ENCODE results near the gene RPL29.

The RPL29 gene

DNA sequence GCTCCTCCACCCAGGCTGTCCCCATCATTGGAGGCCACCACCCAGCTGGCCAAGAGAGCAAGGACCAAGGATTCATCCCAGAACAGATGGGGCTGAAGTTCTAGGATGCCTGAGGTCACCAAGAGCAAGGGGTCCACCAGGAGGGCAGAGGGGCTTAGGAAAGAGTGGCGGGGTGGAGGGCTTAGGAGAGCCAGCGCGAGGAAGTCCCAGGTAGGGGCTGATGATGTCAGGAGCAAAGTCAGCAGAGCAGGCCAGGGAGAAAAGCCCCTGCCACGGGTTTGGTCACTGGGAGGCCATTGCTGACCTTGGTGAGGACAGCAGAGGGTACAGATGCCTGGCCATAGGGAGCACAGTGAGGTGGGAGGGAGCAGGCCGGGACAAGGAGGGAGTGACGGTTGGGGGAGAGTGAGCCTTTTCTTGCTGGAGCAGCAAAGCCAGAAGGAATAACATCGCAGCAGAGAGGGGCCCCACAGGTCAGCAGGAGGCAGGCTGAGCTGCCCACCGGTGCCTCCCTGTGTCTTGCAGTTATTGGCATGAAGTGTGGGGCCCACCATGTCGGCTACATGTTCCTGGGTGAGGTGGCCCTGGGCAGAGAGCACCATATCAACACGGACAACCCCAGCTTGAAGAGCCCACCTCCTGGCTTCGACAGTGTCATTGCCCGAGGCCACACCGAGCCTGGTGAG lies 48.3 kb downstream of the RPL29 start:
- in situ Hi-C loops (cut with MboI; ENCODE audit: low sequenced_read_pairs): no loop called here

DNA sequence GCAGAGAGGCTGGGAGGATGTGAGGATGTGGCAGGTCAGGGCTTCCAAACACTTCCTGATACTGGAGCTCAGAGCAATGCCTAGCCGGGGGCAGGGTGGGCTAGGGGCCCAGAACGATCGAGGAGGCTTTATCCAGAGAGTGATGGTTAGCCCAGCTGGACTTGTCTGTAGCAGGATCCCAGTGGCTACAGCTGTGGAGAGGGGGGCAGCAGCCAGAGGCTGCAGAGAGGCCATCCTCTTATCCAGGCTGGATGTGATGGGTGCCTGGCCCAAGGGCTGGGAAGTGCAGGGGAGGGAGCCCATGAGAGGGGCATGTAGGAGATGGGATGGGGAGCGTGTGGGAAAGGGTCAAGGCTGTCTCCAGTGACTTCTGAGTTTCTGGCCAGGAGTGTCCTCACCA lies 48.9 kb downstream of the RPL29 start:
- in situ Hi-C loops (cut with MboI; ENCODE audit: low sequenced_read_pairs): no loop called here

DNA sequence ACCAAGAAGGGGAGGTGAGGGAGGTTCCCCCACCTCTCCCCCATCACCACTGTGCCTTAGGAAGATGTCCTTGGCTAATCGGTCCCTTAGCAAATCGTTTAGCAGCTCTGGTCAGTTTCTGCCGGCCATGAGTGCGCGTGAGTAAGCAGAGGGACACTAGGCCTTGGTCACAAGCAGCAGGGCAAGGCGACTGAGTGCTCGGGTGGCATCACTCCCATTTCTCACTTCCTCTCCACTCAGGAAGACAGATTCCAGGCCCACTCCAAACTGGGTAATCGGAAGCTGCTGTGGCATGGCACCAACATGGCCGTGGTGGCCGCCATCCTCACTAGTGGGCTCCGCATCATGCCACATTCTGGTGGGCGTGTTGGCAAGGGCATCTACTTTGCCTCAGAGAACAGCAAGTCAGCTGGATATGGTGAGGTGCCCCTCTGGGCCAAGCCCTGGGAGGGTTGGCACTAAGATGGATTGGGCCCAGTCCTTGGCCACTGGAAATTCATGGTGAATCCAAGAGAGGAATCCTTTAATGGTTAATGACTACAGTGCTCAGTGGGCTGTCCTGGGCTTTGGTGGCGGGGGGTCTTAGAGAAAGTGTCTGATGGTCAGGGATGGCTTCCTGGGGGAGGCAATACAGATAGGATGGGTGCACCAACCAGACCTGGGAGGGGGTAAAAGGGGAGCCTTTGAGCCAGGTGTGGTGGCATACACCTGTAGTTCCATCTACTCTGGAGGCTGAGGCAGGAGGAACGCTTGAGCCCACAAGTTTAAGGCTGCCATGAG lies 49.6 kb downstream of the RPL29 start:
- in situ Hi-C loops (cut with MboI; ENCODE audit: low sequenced_read_pairs): no loop called here

DNA sequence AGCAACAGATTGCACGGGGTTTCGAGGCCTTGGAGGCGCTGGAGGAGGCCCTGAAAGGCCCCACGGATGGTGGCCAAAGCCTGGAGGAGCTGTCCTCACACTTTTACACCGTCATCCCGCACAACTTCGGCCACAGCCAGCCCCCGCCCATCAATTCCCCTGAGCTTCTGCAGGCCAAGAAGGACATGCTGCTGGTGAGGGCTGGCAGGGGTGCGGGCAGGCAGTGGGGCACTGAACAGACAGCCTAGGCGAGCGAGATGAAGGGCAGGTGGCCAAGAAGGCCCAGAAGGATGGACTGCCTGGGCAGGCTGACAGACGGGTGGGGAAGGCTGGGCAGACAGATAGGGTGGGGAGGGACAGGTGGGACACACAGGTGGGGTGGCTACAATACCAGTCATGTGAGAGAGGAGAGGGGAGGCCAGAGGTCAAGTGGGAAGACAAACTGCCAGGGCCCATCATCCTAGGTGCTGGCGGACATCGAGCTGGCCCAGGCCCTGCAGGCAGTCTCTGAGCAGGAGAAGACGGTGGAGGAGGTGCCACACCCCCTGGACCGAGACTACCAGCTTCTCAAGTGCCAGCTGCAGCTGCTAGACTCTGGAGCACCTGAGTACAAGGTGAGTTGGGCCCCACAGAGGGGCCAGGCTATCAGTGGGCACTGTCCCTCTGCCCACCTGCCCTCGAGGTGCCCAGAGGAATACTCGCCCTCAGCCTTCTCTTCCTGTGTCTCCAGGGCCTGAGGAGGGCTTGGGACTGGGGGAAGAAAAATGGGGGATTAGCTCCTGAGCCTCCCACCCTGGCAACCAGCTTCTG lies 50.5 kb downstream of the RPL29 start:
- in situ Hi-C loops (cut with MboI; ENCODE audit: low sequenced_read_pairs): no loop called here

DNA sequence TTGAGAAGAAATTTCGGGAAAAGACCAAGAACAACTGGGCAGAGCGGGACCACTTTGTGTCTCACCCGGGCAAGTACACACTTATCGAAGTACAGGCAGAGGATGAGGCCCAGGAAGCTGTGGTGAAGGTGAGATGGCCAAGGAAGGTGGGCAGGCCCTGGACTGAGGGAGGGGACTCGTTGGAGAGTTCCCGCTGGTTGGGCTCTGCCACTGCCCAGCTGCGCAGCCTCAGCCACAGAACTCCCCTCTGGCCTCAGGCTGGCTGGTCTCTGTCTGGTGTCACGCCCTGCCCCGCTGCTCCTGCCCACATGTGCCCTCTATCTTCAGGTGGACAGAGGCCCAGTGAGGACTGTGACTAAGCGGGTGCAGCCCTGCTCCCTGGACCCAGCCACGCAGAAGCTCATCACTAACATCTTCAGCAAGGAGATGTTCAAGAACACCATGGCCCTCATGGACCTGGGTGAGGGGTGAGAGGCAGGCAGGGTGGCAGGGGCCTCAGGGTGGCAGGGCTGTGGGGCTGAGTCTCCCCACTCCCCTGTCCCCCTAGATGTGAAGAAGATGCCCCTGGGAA lies 51.2 kb downstream of the RPL29 start:
- in situ Hi-C loops (cut with MboI; ENCODE audit: low sequenced_read_pairs): no loop called here

All from hTERT RPE-1 (cell line).